Mammary epithelial cell (primary cell): ENCODE measurements around the gene TSPAN9.

Source experiments
- EZH2 ChIP-seq: IDR thresholded peaks from 2 replicates; pipeline ENCODE4 v1.6.1; 2012; ENCODE audit warnings: low read length, inconsistent platforms, borderline replicate concordance
- TF ChIP-seq, protein P1 (sequence below), 2 donors: IDR thresholded peaks in 1 of 2; conservative IDR thresholded peaks in 1 of 2; 2 replicates each; pipeline ENCODE4 v1.5.1; 2011 to 2012; ENCODE audit warnings: inconsistent platforms in 2 of 2, low read length in 2 of 2, mild to moderate bottlenecking in 2 of 2, control low read depth in 1 of 2, low read depth in 1 of 2; ENCODE audit not compliant: insufficient read depth in 1 of 2; ENCODE audit errors: extremely low read depth in 1 of 2

DNA sequence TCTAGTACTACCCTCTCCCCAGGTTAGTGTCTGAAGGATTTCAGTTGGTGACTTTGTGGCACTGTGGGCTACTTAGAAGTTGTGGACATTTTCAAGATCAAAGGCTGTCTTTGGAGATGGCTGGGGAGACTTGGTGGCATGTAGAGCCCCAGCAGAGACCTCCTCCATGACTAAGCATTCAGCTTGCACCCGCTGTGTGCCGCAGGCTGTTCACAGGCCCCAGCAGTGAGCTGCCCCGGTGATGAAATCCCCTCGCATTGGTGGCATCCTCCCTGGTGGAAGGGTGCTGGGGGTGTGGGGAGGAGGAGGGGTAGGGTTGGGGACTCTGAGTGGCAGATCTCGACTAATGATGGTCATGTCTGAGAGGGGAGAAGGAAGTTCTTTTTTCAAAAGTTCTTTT, 173.9 kb downstream of the TSPAN9 start:
- TF ChIP-seq, protein P1, sequence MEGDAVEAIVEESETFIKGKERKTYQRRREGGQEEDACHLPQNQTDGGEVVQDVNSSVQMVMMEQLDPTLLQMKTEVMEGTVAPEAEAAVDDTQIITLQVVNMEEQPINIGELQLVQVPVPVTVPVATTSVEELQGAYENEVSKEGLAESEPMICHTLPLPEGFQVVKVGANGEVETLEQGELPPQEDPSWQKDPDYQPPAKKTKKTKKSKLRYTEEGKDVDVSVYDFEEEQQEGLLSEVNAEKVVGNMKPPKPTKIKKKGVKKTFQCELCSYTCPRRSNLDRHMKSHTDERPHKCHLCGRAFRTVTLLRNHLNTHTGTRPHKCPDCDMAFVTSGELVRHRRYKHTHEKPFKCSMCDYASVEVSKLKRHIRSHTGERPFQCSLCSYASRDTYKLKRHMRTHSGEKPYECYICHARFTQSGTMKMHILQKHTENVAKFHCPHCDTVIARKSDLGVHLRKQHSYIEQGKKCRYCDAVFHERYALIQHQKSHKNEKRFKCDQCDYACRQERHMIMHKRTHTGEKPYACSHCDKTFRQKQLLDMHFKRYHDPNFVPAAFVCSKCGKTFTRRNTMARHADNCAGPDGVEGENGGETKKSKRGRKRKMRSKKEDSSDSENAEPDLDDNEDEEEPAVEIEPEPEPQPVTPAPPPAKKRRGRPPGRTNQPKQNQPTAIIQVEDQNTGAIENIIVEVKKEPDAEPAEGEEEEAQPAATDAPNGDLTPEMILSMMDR (conservative IDR thresholded peaks at IDR 0.05 in 1 of 2, IDR thresholded peaks at IDR 0.05 in 1 of 2; ENCODE audit: extremely low read depth in 1 of 2, insufficient read depth in 1 of 2, low read depth in 1 of 2, low read length in 2 of 2) = no peak
- no peak for TF ChIP-seq EZH2
